K562 treated with DMSO at 1 percent for 4 hours (cell line): Measurements from ENCODE around the gene SRSF1. TPM values are rescaled to one million over a fixed set of nuclear protein-coding genes. Genes with fewer than 3 reads are reported as not detected.

ENCODE experiments used
- total RNA-seq: library from RNA; unstranded; fragments of 300-600 nt; gene quantifications from 2 replicates; pipeline ENCODE4 v1.2.3, GENCODE V29; 2022; ENCODE audit not compliant: insufficient read depth

Gene SRSF1, protein sequence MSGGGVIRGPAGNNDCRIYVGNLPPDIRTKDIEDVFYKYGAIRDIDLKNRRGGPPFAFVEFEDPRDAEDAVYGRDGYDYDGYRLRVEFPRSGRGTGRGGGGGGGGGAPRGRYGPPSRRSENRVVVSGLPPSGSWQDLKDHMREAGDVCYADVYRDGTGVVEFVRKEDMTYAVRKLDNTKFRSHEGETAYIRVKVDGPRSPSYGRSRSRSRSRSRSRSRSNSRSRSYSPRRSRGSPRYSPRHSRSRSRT
- 86.9 and 118 TPM in 2 replicates for total RNA-seq

DNA sequence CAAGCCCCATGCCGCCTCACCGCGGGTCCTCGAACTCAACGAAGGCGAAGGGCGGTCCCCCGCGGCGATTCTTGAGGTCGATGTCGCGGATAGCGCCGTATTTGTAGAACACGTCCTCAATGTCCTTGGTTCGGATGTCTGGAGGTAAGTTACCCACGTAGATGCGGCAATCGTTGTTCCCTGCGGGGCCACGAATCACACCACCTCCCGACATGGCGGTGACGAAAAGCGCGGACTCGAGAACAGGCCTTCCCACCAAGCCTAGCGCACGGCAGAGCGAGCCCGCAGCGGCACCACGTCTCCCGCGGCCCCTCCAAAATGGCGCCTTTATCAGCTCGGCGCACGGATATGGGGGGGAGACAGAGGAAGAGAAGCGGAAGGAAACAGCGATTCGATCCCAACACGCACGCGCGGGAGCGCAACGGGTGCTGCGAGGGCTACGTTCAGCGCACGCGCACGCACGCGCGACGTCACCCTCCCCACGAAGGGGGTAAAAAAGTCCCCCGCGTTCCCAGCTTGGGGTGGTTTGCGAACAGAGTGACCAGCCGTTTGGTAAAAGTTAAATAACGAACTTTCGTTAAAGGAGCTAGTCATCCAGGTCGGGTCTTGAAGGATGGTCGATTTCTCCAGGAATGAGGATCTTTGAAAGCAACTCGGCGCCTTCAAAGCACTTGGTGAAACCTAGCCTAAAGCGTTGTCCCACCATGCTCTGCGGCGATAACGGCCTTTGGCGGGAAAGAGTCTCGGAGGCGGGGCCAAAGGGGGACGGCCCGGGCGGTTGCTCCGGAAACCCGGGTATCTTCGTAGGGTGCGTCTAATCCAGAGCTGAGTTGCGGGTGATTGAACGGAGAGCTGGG, at the start of gene SRSF1:
SRSF1 (minus strand) TSS at position 323 of the 857 bp plus-strand sequence; CDS start at position 214, 109 bp downstream.

DNA sequence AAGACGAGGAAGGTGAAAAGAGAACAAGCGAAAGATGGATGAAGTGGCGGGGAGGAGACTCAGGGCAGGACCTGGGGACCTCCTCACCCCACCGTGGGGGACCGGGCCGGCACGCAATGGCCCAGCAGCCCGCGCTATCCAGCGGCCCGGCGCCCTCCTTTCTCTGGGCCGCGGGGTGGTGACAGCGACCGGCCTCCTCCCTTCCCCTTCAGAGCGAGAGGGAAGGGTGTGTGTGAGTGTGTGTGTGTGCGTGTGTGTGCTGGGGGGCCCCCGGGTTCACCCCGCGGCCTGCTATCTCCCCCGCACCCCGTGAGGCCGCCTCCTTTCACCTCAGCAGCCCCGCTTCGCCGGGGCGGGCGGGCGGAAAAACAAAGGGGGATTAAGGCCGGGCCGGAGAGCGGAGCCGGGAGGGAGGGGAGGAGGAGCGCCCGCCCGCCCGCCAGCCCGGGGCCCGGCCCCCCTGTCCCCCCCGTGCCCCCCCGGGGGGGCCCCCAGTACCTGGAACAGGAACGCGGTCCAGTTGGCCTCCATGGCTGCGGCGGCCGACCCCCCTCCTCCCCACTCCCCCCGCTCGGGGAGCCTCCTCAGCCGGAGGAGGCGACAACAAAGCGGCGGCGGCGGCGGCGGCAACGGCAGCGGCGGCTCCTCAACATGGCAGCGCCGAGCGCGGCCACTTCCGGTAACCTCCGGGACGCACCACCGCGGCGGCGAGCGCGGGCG, 19.3 kb downstream of the SRSF1 start, which contains the start of gene VEZF1:
VEZF1 (minus strand) TSS at position 674 of the 720 bp plus-strand sequence; CDS start at position 531, 143 bp downstream.

GRCh38 chr17:57955183-57955931, 51.7 kb downstream of the SRSF1 start, which contains the start of gene CUEDC1:
Gene CUEDC1, minus strand, starts transcription at chr17:57955412. Its CDS starts 69,848 bp downstream, at chr17:57885564.

Other genes with a start within 250 kb of the SRSF1 start
- gene MRPS23, start 157.2 kb downstream of the SRSF1 start, total RNA-seq = 39.4 and 54.9 TPM in 2 replicates
- gene CUEDC1, start 51.8 kb downstream of the SRSF1 start, total RNA-seq = 1.8 and 3.2 TPM in 2 replicates
- 20.0 and 22.5 TPM in 2 replicates for gene VEZF1, start 19.0 kb downstream of the SRSF1 start, total RNA-seq
- gene DYNLL2, start 76.2 kb upstream of the SRSF1 start, total RNA-seq = 18.0 and 20.0 TPM in 2 replicates
- gene OR4D1, start 141.1 kb upstream of the SRSF1 start, total RNA-seq = not detected in 2 replicates
- not detected in 2 replicates for gene OR4D2, start 159.7 kb upstream of the SRSF1 start, total RNA-seq
- gene EPX, start 185.5 kb upstream of the SRSF1 start, total RNA-seq = 1.2 and 1.5 TPM in 2 replicates
- gene MKS1, start 212.0 kb upstream of the SRSF1 start, total RNA-seq = 18.7 and 19.1 TPM in 2 replicates
- 0.77 and 1.5 TPM in 2 replicates for gene LPO, start 231.3 kb upstream of the SRSF1 start, total RNA-seq